Activated T-cell treated with anti-CD3 and anti-CD28 coated beads for 4 hours (primary cell): Measurements from ENCODE around the gene PCSK6.

Experiments
- DNase-seq: peaks from one replicate; pipeline ENCODE4 v3.0.0-alpha.2; 2020

The PCSK6 gene

GRCh38 chr15:101498717-101499480 lies 9.4 kb upstream of the PCSK6 start:
- no peak for DNase-seq

GRCh38 chr15:101498076-101498716 lies 8.7 kb upstream of the PCSK6 start:
- no peak for DNase-seq

DNA sequence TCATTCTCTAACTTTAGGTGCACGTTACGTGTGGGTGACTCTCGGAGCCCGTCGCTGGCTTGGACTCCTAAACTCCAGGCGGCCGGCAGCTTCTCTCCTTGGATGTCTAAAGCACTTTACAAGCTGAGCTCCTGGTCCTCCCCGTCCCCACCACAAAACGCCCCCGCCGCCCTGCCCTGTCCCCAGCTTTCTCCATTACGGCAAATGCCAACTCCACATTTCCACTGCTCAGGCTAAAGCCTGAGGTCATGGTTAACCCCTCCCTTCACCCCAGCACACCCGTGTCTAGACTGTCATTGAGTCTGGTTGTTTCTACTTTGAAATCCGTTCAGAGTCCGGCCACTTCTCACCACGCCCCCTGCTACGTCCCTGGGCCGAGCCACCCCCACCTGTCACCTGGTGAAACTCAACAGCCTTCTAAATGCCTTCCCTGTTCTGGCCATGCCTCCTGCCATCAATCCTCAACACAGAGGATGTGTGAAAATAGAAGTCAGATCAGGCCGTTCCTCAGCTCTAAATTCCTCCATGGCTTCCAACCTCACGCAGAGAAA lies 8.1 kb upstream of the PCSK6 start:
- DNase-seq: no peak

DNA sequence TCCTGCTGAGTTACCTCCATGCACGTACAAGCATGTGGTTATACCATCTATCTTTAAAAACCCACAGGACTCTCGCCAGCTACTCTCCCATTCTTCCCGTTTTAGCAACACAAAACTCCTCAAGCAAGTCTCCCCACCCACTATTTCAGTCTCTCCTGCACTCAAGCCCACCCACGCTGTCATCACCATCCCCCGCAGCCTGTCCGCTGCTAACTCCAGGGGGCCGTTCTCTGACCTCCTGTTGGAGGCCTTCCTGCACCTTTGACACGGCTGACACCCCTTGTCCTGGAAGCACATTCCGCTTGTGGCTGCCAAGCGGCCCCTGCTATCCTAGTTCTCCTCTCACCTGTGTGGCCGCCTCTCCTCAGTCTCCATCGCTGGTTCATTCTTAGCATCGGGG lies 7.5 kb upstream of the PCSK6 start:
- DNase-seq: no peak

DNA sequence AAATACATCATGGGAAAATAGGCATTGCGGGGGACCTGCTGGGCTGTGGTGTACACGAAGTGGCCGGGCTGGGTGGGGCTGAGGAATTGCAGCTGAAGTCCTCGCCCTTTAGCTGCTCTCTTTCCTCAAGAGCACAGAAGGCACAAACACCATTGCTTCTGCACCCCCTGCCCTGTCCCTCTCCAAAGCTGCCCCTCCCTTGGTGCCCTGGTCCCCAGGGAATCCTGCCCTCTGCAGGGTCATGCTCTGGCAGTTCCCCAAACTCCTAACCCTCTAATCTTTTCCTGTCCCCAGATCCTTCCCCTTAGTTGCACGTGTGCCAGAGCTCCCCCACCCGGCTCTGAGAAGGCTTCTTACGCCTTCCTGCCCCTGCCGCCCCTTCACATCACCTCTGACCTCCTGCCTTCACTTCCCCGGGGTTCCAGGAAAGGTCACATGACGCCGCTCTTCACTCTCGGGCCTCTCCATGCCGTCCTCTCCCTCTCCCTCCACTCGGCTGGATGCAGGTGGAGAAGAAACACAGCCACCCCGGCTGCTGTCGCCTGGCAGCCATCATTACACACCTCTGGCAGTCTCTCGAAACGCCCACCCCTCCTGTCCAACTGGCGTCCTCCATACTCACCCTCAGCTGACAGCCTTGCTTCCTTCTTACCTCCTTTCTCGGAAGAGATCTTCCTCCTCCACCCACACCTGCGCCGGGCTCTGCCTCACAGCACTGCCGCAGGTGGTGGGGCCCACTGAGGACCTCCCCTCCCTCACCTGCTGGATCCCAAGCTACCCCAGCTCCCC lies 6.9 kb upstream of the PCSK6 start:
- no peak for DNase-seq

- no peak for DNase-seq
Observed at GRCh38 chr15:101495334-101496197, 6.1 kb upstream of the PCSK6 start.

DNA sequence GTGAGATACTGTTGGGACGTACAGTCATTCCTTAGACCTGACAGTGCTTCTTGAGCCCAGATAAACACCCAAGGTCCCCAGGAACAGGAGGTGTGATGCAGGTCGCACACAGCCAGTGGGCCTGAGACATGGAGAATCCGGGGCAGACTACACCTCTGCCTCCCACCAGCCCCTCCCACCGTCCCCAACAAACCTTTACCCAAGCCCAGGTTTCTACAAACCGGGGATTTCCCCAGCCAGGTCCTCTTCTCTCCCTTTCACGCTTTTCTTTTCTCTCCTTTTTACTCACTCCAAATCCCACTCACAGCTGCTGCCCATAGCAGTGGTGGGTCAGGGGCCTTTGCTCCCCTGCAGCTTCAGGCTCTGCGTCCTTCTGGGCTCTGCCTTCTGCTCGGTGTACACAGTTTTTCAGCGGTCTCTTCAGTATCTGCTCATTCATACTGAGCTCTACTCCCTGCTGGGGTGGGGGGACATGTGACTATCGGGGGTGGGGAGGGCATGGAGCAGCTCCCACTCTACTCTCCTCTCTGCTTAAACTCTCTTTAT lies 4.8 kb upstream of the PCSK6 start:
- no peak for DNase-seq

DNA sequence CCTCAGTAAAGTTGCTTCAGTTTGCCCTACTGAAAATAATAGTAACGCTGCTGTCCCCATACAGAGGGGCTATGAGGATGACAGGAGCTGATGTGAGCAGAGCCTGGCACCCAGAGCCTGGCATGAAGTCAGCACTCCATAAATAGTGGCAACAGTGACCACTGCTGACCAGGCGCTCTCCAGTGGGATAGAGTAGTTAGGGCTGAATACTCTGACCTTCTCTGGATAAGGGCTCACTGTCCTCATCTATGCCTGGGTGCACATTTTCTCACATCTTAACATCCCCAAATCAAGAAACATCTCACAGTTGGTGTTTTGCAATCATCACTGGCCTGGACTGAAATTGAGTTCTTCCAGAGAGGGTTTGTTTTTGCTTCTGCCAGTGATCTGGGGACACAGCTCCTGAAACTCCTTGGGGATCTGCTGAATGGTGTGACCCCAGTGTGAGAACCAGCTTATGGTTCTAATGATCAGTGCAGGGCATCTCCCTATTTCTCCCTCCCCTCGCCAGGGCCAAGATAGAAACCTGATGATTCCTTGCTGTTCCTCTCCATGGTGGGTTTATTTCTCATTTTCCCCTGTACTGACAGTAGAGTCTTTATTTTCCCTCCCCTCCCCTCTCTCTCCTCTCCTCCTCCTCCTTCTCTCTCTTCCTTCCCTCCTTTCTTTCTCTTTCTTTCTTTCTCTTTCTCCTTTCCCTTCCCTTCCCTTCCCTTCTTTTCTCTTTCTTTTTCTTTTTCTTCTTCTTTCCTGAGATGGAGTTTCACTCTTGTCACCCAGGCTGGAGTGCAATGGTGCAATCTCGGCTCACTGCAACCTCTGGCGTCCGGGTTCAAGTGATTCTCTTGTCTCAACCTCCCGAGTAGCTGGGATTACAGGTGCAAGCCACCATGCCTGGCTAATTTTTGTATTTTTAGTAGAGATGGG lies 3.5 kb upstream of the PCSK6 start:
- no peak for DNase-seq

GRCh38 chr15:101491734-101492640 lies 2.5 kb upstream of the PCSK6 start:
- no peak for DNase-seq

- DNase-seq: no peak
Observed at GRCh38 chr15:101490922-101491733, 1.6 kb upstream of the PCSK6 start.

GRCh38 chr15:101490408-101490891 lies 943 bp upstream of the PCSK6 start:
- DNase-seq: no peak

GRCh38 chr15:101489237-101489598 lies 289 bp downstream of the PCSK6 start:
- DNase-seq: no peak

- DNase-seq: no peak
Observed at GRCh38 chr15:101488300-101489164, 975 bp downstream of the PCSK6 start.

GRCh38 chr15:101486696-101487459 lies 2.6 kb downstream of the PCSK6 start:
- DNase-seq: no peak

DNA sequence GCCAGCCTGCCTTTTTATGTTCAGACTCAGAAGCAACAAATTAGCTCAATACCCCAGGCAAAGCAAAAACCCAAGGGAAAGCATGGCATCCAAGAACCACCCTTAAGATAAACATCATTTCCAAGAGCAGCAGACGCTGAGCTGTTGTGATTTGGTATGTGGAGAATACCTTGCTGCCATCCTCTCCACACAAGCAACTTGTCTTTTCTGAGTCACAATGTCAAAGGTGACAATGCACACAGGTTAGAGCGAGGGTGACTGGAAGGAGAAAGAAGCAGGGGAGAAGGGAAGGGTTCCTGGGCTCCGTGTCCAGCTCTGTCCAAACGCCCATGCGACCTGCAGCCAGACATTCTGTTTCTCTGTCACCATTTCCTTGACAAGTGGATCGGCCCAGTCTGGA lies 6.0 kb downstream of the PCSK6 start:
- DNase-seq: no peak

DNA sequence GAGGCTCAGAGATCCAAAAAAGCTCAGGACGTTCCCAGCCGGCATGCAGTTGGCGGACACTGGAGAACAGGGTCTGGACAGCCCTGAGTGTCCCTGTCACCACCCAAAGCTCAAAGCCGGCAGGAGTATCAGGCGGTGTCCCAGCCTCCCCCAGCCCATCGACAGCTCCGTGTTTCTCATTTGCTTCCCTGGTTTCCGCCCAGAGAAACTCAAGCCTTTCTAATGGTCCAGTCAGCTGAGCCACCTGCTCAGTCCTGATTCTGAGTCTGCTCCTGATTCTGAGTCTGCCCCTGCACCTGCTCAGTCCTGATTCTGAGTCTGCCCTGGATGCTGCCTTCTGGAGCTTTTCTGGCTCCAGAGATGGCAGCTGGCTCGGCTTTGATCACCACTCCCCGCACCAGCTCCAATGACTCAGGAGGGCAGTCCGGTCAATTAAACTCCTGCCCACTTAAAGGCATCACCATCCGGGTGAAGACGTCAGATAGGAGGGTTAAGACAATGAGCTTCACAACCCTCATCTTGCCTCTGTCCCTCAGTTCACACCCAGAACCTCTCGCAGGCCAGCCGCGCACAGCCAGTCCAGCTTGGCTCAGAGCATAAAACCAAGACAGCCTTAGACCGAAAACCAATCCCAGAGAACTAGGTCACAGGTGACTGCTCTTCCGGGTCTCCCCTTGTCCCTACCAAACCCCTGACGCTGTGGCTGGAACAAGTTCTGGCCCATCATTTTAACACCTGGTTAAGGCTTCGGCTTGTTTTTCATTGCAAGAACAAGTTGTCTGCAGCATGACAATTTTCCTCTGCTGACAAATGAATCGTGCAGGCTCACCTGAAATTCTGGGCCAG lies 6.8 kb downstream of the PCSK6 start:
- no peak for DNase-seq
